Measurements from ENCODE around the gene RIN3. TPM values are rescaled to one million over a fixed set of nuclear protein-coding genes. Genes with fewer than 3 reads are reported as not detected.

Gene RIN3
- total RNA-seq, 4 donors from 2014 or later: 4.7 to 7.9 (median 6.6) TPM

GRCh38 chr14:92575748-92576303, 62.2 kb downstream of the RIN3 start:
- DNase-seq: no peak
- H3K4me3 ChIP-seq (replicated peaks in 1 of 3): no peak overlapping the region
- intact Hi-C loops (cut with DNase I): no loop called here
- WGBS, 2 donors: 96 to 97% methylated on average over 6 to 7 of the region's 7 CpGs
- TF ChIP-seq, protein P1, sequence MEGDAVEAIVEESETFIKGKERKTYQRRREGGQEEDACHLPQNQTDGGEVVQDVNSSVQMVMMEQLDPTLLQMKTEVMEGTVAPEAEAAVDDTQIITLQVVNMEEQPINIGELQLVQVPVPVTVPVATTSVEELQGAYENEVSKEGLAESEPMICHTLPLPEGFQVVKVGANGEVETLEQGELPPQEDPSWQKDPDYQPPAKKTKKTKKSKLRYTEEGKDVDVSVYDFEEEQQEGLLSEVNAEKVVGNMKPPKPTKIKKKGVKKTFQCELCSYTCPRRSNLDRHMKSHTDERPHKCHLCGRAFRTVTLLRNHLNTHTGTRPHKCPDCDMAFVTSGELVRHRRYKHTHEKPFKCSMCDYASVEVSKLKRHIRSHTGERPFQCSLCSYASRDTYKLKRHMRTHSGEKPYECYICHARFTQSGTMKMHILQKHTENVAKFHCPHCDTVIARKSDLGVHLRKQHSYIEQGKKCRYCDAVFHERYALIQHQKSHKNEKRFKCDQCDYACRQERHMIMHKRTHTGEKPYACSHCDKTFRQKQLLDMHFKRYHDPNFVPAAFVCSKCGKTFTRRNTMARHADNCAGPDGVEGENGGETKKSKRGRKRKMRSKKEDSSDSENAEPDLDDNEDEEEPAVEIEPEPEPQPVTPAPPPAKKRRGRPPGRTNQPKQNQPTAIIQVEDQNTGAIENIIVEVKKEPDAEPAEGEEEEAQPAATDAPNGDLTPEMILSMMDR (IDR thresholded peaks at IDR 0.05): no peak
- TF ChIP-seq POLR2A (IDR thresholded peaks at IDR 0.05): no peak
- H3K36me3 ChIP-seq: no peaks in the 10 kb centered on the region
- H3K27me3 ChIP-seq: no peaks in the 10 kb centered on the region
- no peaks in the 10 kb centered on the region for H3K9me3 ChIP-seq
- no peaks in the 10 kb centered on the region for H3K4me1 ChIP-seq
- no peak overlapping the region for H3K27ac ChIP-seq

GRCh38 chr14:92577321-92577742, 63.8 kb downstream of the RIN3 start:
- H3K4me1 ChIP-seq: no peaks in the 10 kb centered on the region
- DNase-seq: no peak
- H3K9me3 ChIP-seq: no peaks in the 10 kb centered on the region
- H3K4me3 ChIP-seq (replicated peaks in 1 of 3): no peak overlapping the region
- 85 to 87% methylated on average over 13 of the region's 13 CpGs for WGBS, 2 donors
- H3K27me3 ChIP-seq: no peaks in the 10 kb centered on the region
- no peaks in the 10 kb centered on the region for H3K36me3 ChIP-seq
- intact Hi-C loops (cut with DNase I): no loop called here
- H3K27ac ChIP-seq: no peak overlapping the region
- TF ChIP-seq, protein P1 (IDR thresholded peaks at IDR 0.05): no peak
- no peak for TF ChIP-seq POLR2A (IDR thresholded peaks at IDR 0.05)

GRCh38 chr14:92578511-92578910, 64.9 kb downstream of the RIN3 start:
- 95 to 96% methylated on average over 3 of the region's 3 CpGs for WGBS, 2 donors
- DNase-seq: no peak
- H3K27ac ChIP-seq: no peak overlapping the region

GRCh38 chr14:92579244-92579936, 65.8 kb downstream of the RIN3 start:
- H3K27ac ChIP-seq: no peak overlapping the region
- WGBS, 2 donors: 98 to 100% methylated on average over 2 of the region's 2 CpGs
- no peak overlapping the region for H3K4me3 ChIP-seq (replicated peaks in 1 of 3)
- H3K4me1 ChIP-seq: no peaks in the 10 kb centered on the region
- intact Hi-C loops (cut with DNase I): no loop called here
- no peak for DNase-seq
- TF ChIP-seq, protein P1 (IDR thresholded peaks at IDR 0.05): no peak
- no peak for TF ChIP-seq POLR2A (IDR thresholded peaks at IDR 0.05)
- H3K27me3 ChIP-seq: no peaks in the 10 kb centered on the region
- no peaks in the 10 kb centered on the region for H3K9me3 ChIP-seq
- no peaks in the 10 kb centered on the region for H3K36me3 ChIP-seq

More at GRCh38 chr14:92578511-92578910, 64.9 kb downstream of the RIN3 start:
- H3K4me1 ChIP-seq: no peaks in the 10 kb centered on the region
- intact Hi-C loops (cut with DNase I): no loop called here
- no peaks in the 10 kb centered on the region for H3K9me3 ChIP-seq
- no peaks in the 10 kb centered on the region for H3K27me3 ChIP-seq
- TF ChIP-seq, protein P1 (IDR thresholded peaks at IDR 0.05): no peak
- no peak for TF ChIP-seq POLR2A (IDR thresholded peaks at IDR 0.05)
- H3K4me3 ChIP-seq (replicated peaks in 1 of 3): no peak overlapping the region
- H3K36me3 ChIP-seq: no peaks in the 10 kb centered on the region

GRCh38 chr14:92581206-92581605, 67.6 kb downstream of the RIN3 start:
- no peak overlapping the region for H3K27ac ChIP-seq
- H3K4me3 ChIP-seq (replicated peaks in 1 of 3): no peak overlapping the region
- no peak for DNase-seq
- no peaks in the 10 kb centered on the region for H3K27me3 ChIP-seq
- WGBS, 2 donors: 81 to 94% methylated on average over 7 of the region's 7 CpGs
- no peak for TF ChIP-seq POLR2A (IDR thresholded peaks at IDR 0.05)
- TF ChIP-seq, protein P1 (IDR thresholded peaks at IDR 0.05): no peak
- intact Hi-C loops (cut with DNase I): no loop called here
- H3K9me3 ChIP-seq: no peaks in the 10 kb centered on the region
- H3K36me3 ChIP-seq: no peaks in the 10 kb centered on the region
- H3K4me1 ChIP-seq: peaks cover 0 to 6% of the 10 kb centered on the region in 2 donors
